ENCODE data around the gene ARMC7. TPM values are rescaled to one million over a fixed set of nuclear protein-coding genes. Genes with fewer than 3 reads are reported as not detected.

The ARMC7 gene
- total and polyA plus RNA-seq, 2 of the 13 experiments (the other 11 are each of a cell fraction or from before 2014, with no cell fraction given), result 3.9 to 4.2 TPM

DNA sequence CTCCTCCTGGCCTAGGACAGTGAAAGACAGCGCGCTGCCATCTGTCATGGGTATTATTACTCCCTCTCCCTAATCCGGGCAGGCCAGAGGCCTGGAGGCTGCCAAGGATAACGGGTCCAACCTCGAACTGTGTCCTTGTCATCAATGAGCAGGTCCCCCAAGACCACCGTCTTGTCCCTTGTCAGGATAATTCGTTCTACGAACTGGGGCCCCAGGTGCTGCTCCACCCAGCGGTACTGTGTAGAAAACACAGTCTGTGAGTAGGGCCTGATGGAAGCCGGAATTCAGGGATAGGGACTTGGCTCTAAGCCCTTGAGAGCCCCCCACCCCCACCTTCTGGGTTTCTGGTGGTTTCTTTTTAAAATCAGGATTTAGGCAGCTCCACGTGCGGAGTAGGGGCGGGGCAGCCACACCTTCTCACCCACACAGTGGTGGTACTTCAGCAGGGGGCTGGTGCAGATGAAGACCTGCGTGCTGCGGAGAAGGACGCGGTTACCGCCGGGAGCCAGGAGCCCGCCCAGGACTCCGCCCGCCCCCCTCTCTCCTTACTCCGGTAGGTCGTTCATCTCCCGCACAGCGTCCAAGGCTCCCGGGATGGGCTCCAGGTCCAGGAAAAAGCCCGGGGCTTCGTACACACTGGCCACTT lies 21.0 kb downstream of the ARMC7 start (continued):
- TF ChIP-seq ELF4 (CRISPR knock-in tag; IDR thresholded peaks at IDR 0.05; ENCODE audit: borderline replicate concordance) (no peak), ZNF260 (CRISPR knock-in tag; IDR thresholded peaks at IDR 0.05; ENCODE audit: borderline replicate concordance, low read depth) (no peak), ZNF382 (CRISPR knock-in tag; IDR thresholded peaks at IDR 0.05; ENCODE audit: borderline replicate concordance) (no peak), TBX2 (CRISPR knock-in tag; IDR thresholded peaks at IDR 0.05; ENCODE audit: borderline replicate concordance) (no peak), FLYWCH1 (CRISPR knock-in tag; IDR thresholded peaks at IDR 0.05) (no peak), IKZF4 (CRISPR knock-in tag; IDR thresholded peaks at IDR 0.05; ENCODE audit: borderline replicate concordance, low read depth, not compliant biosample characterization) (peak; percentile 73), ZFP36 (IDR thresholded peaks at IDR 0.05; ENCODE audit: borderline replicate concordance, low read depth, low read length, partially characterized antibody) (no peak), CHD4 (IDR thresholded peaks at IDR 0.05; ENCODE audit: borderline replicate concordance, low read length) (0 out of 2 replicates have a peak, but pooled peaks have one; percentile 20), FOXK1 (CRISPR knock-in tag; IDR thresholded peaks at IDR 0.05; ENCODE audit: borderline replicate concordance, low read depth) (no peak), NFE2 (CRISPR knock-in tag; IDR thresholded peaks at IDR 0.05) (no peak), HMG20A (CRISPR knock-in tag; IDR thresholded peaks at IDR 0.05; ENCODE audit: borderline replicate concordance) (no peak), MEF2D (CRISPR knock-in tag; IDR thresholded peaks at IDR 0.05) (peak; percentile 23; the same call in 1 of the 2 replicates), CAMTA2 (CRISPR knock-in tag; IDR thresholded peaks at IDR 0.05; ENCODE audit: borderline replicate concordance) (no peak), NR3C1 (CRISPR knock-in tag; IDR thresholded peaks at IDR 0.05) (no peak), XBP1 (CRISPR knock-in tag; IDR thresholded peaks at IDR 0.05) (0 out of 2 replicates have a peak, but pooled peaks have one; percentile 48), FOXA1 (IDR thresholded peaks at IDR 0.05) (no peak), FOXA1 (CRISPR knock-in tag; IDR thresholded peaks at IDR 0.05) (no peak)
- TF ChIP-seq, protein P1, sequence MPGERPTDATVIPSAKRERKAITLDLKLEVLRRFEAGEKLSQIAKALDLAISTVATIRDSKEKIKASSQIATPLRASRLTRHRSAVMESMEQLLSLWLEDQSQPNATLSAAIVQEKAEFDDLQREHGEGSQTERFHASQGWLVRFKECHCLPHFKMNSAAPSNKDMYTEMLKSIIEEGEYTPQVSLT (CRISPR knock-in tag; IDR thresholded peaks at IDR 0.05; ENCODE audit: borderline replicate concordance, low read depth), result no peak
- TF ChIP-seq, protein P2, sequence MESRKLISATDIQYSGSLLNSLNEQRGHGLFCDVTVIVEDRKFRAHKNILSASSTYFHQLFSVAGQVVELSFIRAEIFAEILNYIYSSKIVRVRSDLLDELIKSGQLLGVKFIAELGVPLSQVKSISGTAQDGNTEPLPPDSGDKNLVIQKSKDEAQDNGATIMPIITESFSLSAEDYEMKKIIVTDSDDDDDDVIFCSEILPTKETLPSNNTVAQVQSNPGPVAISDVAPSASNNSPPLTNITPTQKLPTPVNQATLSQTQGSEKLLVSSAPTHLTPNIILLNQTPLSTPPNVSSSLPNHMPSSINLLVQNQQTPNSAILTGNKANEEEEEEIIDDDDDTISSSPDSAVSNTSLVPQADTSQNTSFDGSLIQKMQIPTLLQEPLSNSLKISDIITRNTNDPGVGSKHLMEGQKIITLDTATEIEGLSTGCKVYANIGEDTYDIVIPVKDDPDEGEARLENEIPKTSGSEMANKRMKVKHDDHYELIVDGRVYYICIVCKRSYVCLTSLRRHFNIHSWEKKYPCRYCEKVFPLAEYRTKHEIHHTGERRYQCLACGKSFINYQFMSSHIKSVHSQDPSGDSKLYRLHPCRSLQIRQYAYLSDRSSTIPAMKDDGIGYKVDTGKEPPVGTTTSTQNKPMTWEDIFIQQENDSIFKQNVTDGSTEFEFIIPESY (CRISPR knock-in tag; IDR thresholded peaks at IDR 0.05), result peak; percentile 3; the same call in 1 of the 2 replicates
- TF ChIP-seq, protein P3, sequence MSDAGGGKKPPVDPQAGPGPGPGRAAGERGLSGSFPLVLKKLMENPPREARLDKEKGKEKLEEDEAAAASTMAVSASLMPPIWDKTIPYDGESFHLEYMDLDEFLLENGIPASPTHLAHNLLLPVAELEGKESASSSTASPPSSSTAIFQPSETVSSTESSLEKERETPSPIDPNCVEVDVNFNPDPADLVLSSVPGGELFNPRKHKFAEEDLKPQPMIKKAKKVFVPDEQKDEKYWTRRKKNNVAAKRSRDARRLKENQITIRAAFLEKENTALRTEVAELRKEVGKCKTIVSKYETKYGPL (CRISPR knock-in tag; IDR thresholded peaks at IDR 0.05), result no peak
- TF ChIP-seq, protein P4, sequence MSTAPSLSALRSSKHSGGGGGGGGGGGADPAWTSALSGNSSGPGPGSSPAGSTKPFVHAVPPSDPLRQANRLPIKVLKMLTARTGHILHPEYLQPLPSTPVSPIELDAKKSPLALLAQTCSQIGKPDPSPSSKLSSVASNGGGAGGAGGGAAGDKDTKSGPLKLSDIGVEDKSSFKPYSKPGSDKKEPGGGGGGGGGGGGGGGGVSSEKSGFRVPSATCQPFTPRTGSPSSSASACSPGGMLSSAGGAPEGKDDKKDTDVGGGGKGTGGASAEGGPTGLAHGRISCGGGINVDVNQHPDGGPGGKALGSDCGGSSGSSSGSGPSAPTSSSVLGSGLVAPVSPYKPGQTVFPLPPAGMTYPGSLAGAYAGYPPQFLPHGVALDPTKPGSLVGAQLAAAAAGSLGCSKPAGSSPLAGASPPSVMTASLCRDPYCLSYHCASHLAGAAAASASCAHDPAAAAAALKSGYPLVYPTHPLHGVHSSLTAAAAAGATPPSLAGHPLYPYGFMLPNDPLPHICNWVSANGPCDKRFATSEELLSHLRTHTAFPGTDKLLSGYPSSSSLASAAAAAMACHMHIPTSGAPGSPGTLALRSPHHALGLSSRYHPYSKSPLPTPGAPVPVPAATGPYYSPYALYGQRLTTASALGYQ (CRISPR knock-in tag; IDR thresholded peaks at IDR 0.05), result no peak
- TF ChIP-seq, protein P5, sequence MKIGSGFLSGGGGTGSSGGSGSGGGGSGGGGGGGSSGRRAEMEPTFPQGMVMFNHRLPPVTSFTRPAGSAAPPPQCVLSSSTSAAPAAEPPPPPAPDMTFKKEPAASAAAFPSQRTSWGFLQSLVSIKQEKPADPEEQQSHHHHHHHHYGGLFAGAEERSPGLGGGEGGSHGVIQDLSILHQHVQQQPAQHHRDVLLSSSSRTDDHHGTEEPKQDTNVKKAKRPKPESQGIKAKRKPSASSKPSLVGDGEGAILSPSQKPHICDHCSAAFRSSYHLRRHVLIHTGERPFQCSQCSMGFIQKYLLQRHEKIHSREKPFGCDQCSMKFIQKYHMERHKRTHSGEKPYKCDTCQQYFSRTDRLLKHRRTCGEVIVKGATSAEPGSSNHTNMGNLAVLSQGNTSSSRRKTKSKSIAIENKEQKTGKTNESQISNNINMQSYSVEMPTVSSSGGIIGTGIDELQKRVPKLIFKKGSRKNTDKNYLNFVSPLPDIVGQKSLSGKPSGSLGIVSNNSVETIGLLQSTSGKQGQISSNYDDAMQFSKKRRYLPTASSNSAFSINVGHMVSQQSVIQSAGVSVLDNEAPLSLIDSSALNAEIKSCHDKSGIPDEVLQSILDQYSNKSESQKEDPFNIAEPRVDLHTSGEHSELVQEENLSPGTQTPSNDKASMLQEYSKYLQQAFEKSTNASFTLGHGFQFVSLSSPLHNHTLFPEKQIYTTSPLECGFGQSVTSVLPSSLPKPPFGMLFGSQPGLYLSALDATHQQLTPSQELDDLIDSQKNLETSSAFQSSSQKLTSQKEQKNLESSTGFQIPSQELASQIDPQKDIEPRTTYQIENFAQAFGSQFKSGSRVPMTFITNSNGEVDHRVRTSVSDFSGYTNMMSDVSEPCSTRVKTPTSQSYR (CRISPR knock-in tag; IDR thresholded peaks at IDR 0.05; ENCODE audit: borderline replicate concordance), result peak; percentile 36; the same call in 1 of the 2 replicates
